H9 (cell line): Measurements from ENCODE around the gene SCN1A. TPM values are rescaled to one million over a fixed set of nuclear protein-coding genes. Genes with fewer than 3 reads are reported as not detected.

Experiments
- DNase-seq: peaks from one replicate; pipeline ENCODE4 v3.0.0-alpha.2; 2017
- H2AFZ ChIP-seq: one replicate; pipeline ENCODE4 v1.6.1; 2013; ENCODE audit warnings: mild to moderate bottlenecking, low read length, control low read depth, moderate library complexity
- H2AK5ac ChIP-seq: 2 replicates; pipeline ENCODE4 v1.6.1; 2013; ENCODE audit warnings: low read length, control low read depth, mixed read lengths; ENCODE audit not compliant: insufficient read length
- H2BK120ac ChIP-seq: one replicate; pipeline ENCODE4 v1.6.1; 2013; ENCODE audit warnings: low read depth, mild to moderate bottlenecking, low read length, control low read depth, inconsistent platforms; ENCODE audit not compliant: poor library complexity, severe bottlenecking
- H2BK12ac ChIP-seq: 2 replicates; pipeline ENCODE4 v1.6.1; 2013; ENCODE audit warnings: low read length, control low read depth, mixed read lengths, low read depth; ENCODE audit not compliant: insufficient read length
- H2BK15ac ChIP-seq: 2 replicates; pipeline ENCODE4 v1.6.1; 2013; ENCODE audit warnings: low read depth, low read length, control low read depth
- H2BK20ac ChIP-seq: one replicate; pipeline ENCODE4 v1.6.1; 2013; ENCODE audit warnings: low read depth, mild to moderate bottlenecking, low read length, control low read depth, inconsistent platforms; ENCODE audit not compliant: poor library complexity, severe bottlenecking
- H2BK5ac ChIP-seq: 2 replicates; pipeline ENCODE4 v1.6.1; 2013; ENCODE audit warnings: low read length, control low read depth, mixed read lengths; ENCODE audit not compliant: insufficient read length
- H3K14ac ChIP-seq: 2 replicates; pipeline ENCODE4 v1.6.1; 2013; ENCODE audit warnings: low read length, control low read depth; ENCODE audit not compliant: insufficient read depth
- H3K18ac ChIP-seq: 2 replicates; pipeline ENCODE4 v1.6.1; 2013; ENCODE audit warnings: low read depth, mild to moderate bottlenecking, mixed read lengths, low read length, control low read depth; ENCODE audit not compliant: insufficient read length
- H3K23ac ChIP-seq: 2 replicates; pipeline ENCODE4 v1.6.1; 2013; ENCODE audit warnings: low read length, control low read depth, mixed read lengths, low read depth; ENCODE audit not compliant: insufficient read length
- H3K23me2 ChIP-seq: 2 replicates; pipeline ENCODE4 v1.6.1; 2013; ENCODE audit warnings: low read depth, mild to moderate bottlenecking, mixed read lengths, low read length, control low read depth; ENCODE audit not compliant: insufficient read length, poor library complexity, severe bottlenecking
- H3K27ac ChIP-seq: 2 replicates; pipeline ENCODE4 v1.5.1; 2013; ENCODE audit warnings: low read length, control low read depth, mixed read lengths, low read depth; ENCODE audit not compliant: insufficient read length
- H3K27me3 ChIP-seq: 2 replicates; pipeline ENCODE4 v1.6.1; 2013; ENCODE audit warnings: low read length, control low read depth, inconsistent platforms; ENCODE audit not compliant: insufficient read depth
- H3K4ac ChIP-seq: 2 replicates; pipeline ENCODE4 v1.6.1; 2013; ENCODE audit warnings: low read depth, mild to moderate bottlenecking, control low read depth, inconsistent platforms, low read length, moderate library complexity
- H3K4me1 ChIP-seq: 2 replicates; pipeline ENCODE4 v1.6.1; 2013; ENCODE audit warnings: low read length, control low read depth, inconsistent platforms; ENCODE audit not compliant: insufficient read depth
- H3K4me2 ChIP-seq: 2 replicates; pipeline ENCODE4 v1.6.1; 2013; ENCODE audit warnings: low read length, control low read depth, mixed read lengths; ENCODE audit not compliant: insufficient read length, insufficient read depth
- H3K56ac ChIP-seq: 2 replicates; pipeline ENCODE4 v1.6.1; 2013; ENCODE audit warnings: low read depth, mild to moderate bottlenecking, mixed read lengths, low read length, control low read depth; ENCODE audit not compliant: insufficient read length
- H3K79me1 ChIP-seq: 2 replicates; pipeline ENCODE4 v1.6.1; 2013; ENCODE audit warnings: low read depth, mild to moderate bottlenecking, moderate library complexity, low read length, control low read depth, inconsistent platforms; ENCODE audit not compliant: insufficient read depth, poor library complexity, severe bottlenecking
- H3K79me2 ChIP-seq: 2 replicates; pipeline ENCODE4 v1.6.1; 2013; ENCODE audit warnings: low read length, control low read depth, inconsistent platforms; ENCODE audit not compliant: insufficient read depth
- H3K9ac ChIP-seq: 2 replicates; pipeline ENCODE4 v1.6.1; 2013; ENCODE audit warnings: low read length, control low read depth, mixed read lengths; ENCODE audit not compliant: insufficient read length; ENCODE audit errors: extremely low read depth
- H3K9me3 ChIP-seq: one replicate; pipeline ENCODE4 v1.6.1; 2013; ENCODE audit warnings: low read depth, low read length, inconsistent platforms; ENCODE audit not compliant: control insufficient read depth
- H3T11ph ChIP-seq: one replicate; pipeline ENCODE4 v1.6.1; 2013; ENCODE audit warnings: mild to moderate bottlenecking, low read length, control low read depth, inconsistent platforms
- H4K20me1 ChIP-seq: one replicate; pipeline ENCODE4 v1.6.1; 2013; ENCODE audit not compliant: control insufficient read depth, insufficient read length, insufficient read depth
- H4K5ac ChIP-seq: 2 replicates; pipeline ENCODE4 v1.6.1; 2013; ENCODE audit warnings: low read depth, mild to moderate bottlenecking, mixed read lengths, low read length, control low read depth; ENCODE audit not compliant: insufficient read length
- H4K8ac ChIP-seq: replicated peaks from 2 replicates; pipeline ENCODE4 v1.6.1; 2013; ENCODE audit warnings: low read length, control low read depth, mixed read lengths, low read depth; ENCODE audit not compliant: insufficient read length
- H4K91ac ChIP-seq: 2 replicates; pipeline ENCODE4 v1.6.1; 2013; ENCODE audit warnings: low read depth, mild to moderate bottlenecking, moderate library complexity, mixed read lengths, low read length, control low read depth; ENCODE audit not compliant: insufficient read length
- H3K27ac Mint-ChIP-seq, 3 experiments: 2 replicates in 2 of 3; 3 replicates in 1 of 3; pipeline ENCODE4 v1.8.0; 2020 to 2021; ENCODE audit warnings: mixed read lengths in 3 of 3, mild to moderate bottlenecking in 1 of 3, moderate library complexity in 1 of 3
- H3K27me3 Mint-ChIP-seq: 2 replicates; pipeline ENCODE4 v1.8.0; 2021; ENCODE audit warnings: low read depth, mild to moderate bottlenecking, moderate library complexity, mixed read lengths
- H3K36me3 Mint-ChIP-seq, 3 experiments: 2 replicates in 2 of 3; 3 replicates in 1 of 3; pipeline ENCODE4 v1.8.0; 2020 to 2021; ENCODE audit warnings: low read depth in 3 of 3, mixed read lengths in 3 of 3; ENCODE audit not compliant: insufficient read depth in 1 of 3
- H3K4me1 Mint-ChIP-seq, 2 experiments: 2 replicates each; pipeline ENCODE4 v1.8.0; 2020; ENCODE audit warnings: mixed read lengths in 2 of 2
- H3K4me3 Mint-ChIP-seq, 2 experiments: 2 replicates in 1 of 2; 3 replicates in 1 of 2; pipeline ENCODE4 v1.8.0; 2020 to 2021; ENCODE audit warnings: mild to moderate bottlenecking in 2 of 2, mixed read lengths in 2 of 2, moderate library complexity in 1 of 2
- H3K9me3 Mint-ChIP-seq, 2 experiments: 2 replicates in 1 of 2; 3 replicates in 1 of 2; pipeline ENCODE4 v1.8.0; 2020; ENCODE audit warnings: mild to moderate bottlenecking in 2 of 2, mixed read lengths in 2 of 2, moderate library complexity in 1 of 2
- CTCF ChIP-seq: fragments of 200-600 bp; sonication (generic); conservative IDR thresholded peaks from 3 replicates; pipeline ENCODE4 v1.8.0; 2021; ENCODE audit warnings: antibody characterized with exemption, mild to moderate bottlenecking
- whole genome bisulfite sequencing: extraction: QIAGEN DNeasy Blood & Tissue Kit; methylation state at CpG from one replicate; pipeline ENCODE4 v1.1.7; 2013; ENCODE audit warnings: missing lambda C conversion rate, low lambda C conversion rate, mixed read lengths; ENCODE audit not compliant: insufficient read length; ENCODE audit errors: extremely low coverage; 5-methylcytosine and 5-hydroxymethylcytosine counted together
- total RNA-seq: library from RNA; stranded (reverse); gene quantifications from 2 replicates; pipeline ENCODE4 v1.2.1, GENCODE V29; 2021

The SCN1A gene
- total RNA-seq, 1 experiment from 2014 or later, result 0.13 TPM

GRCh38 chr2:166135849-166136258 lies 8.0 kb upstream of the SCN1A start:
- Histone ChIP-seq H3K9me3 (no peaks in the 10 kb centered on the region), H3T11ph (no peak overlapping the region), H3K4ac (no peak overlapping the region), H3K79me2 (no peaks in the 10 kb centered on the region), H3K4me1 (no peaks in the 10 kb centered on the region; the same call in 1 of the 2 replicates), H3K4me2 (no peak overlapping the region), H2AK5ac (no peak overlapping the region), H3K23ac (no peak overlapping the region), H2BK120ac (no peak overlapping the region), H4K91ac (no peak overlapping the region), H3K79me1 (no peaks in the 10 kb centered on the region), H3K23me2 (no peaks in the 10 kb centered on the region), H4K5ac (no peak overlapping the region), H3K27me3 (no peaks in the 10 kb centered on the region), H4K8ac (no peak overlapping the region), H2BK12ac (no peak overlapping the region), H2BK15ac (no peak overlapping the region), H3K27ac (no peak overlapping the region), H3K18ac (no peak overlapping the region), H2BK20ac (no peak overlapping the region), H3K56ac (no peak overlapping the region), H3K9ac (no peak overlapping the region), H2BK5ac (no peak overlapping the region), H2AFZ (no peak overlapping the region), H4K20me1 (no peaks in the 10 kb centered on the region), H3K14ac (no peak overlapping the region)
- 0 out of 7 replicates have a peak, but pooled peaks cover 0 to 6% (median 0%) of the 10 kb centered on the region in 3 experiments for H3K36me3 Mint-ChIP-seq
- no peak overlapping the region for H3K4me3 Mint-ChIP-seq
- no peak overlapping the region for H3K27ac Mint-ChIP-seq
- peaks cover 0 to 5% of the 10 kb centered on the region in 2 experiments; a peak in 2 of 5 replicates for H3K9me3 Mint-ChIP-seq
- no peak for TF ChIP-seq CTCF
- no peak for DNase-seq
- no CpG with 5 or more reads among the region's 2 CpGs for WGBS
- H3K4me1 Mint-ChIP-seq, result peaks cover under 1 to 7% of the 10 kb centered on the region in 2 experiments; a peak in 3 of 4 replicates
- H3K27me3 Mint-ChIP-seq, result no peaks in the 10 kb centered on the region
